ENCODE measurements around the gene RTP2. TPM values are rescaled to one million over a fixed set of nuclear protein-coding genes. Genes with fewer than 3 reads are reported as not detected.

RTP2 gene
- total and polyA plus RNA-seq, 2 experiments from 2014 or later = not detected

DNA sequence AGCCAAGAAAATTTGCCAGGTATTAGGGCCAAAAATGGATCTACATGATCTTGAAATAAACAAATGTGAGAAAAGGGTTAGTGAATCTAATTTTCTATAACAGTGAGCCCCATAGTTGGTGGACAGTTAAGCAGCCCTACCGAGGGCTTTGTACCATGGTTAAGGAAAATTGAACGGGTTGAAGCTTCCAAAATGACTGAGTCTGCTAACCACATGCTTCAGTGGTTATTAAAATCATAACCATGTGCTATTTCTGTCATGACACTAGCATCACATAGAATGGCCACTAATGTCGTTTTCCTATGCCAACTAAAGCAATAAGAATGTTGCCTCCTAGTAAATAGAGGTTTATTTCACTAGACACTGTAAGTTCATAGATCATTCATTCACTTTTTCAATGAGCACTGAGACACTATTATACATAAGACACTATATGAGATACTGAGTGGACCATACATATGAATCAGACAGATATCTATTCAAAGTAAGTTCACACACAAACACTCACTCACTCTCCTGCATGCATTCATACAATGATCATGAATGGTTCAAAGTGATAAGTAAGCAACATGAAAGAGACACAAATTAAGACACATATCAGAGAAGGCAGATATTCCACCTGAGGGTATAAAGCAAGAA lies 36.5 kb downstream of the RTP2 start:
- H3K4me3 Mint-ChIP-seq = no peak overlapping the region
- no peak overlapping the region for H2AFZ ChIP-seq
- H3K4me2 ChIP-seq = no peak overlapping the region
- no peak overlapping the region for H3K27ac Mint-ChIP-seq
- no peaks in the 10 kb centered on the region for H3K36me3 ChIP-seq (ENCODE audit: insufficient read depth)
- peaks cover 8% of the 10 kb centered on the region for H3K4me1 Mint-ChIP-seq
- H3K9me2 ChIP-seq (ENCODE audit: insufficient read depth) = no peaks in the 10 kb centered on the region
- peaks cover 20% of the 10 kb centered on the region for H3K27me3 Mint-ChIP-seq (ENCODE audit: insufficient read depth, low read depth, poor library complexity)
- H4K20me1 ChIP-seq (replicated peaks; ENCODE audit: insufficient read depth) = no peaks in the 10 kb centered on the region
- no peaks in the 10 kb centered on the region for H3K79me2 ChIP-seq (replicated peaks; ENCODE audit: insufficient read depth)
- ATAC-seq = no peak
- no peaks in the 10 kb centered on the region for H3K36me3 Mint-ChIP-seq (ENCODE audit: low read depth)
- peaks cover 8% of the 10 kb centered on the region; the same call in 1 of the 2 replicates for H3K4me1 ChIP-seq (ENCODE audit: insufficient read depth)
- TF ChIP-seq ZNF331 (CRISPR knock-in tag; IDR thresholded peaks at IDR 0.05; ENCODE audit: low read depth) (no peak), POLR2AphosphoS5 (IDR thresholded peaks at IDR 0.05; ENCODE audit: low read depth) (no peak), EZH2 (IDR thresholded peaks at IDR 0.05; ENCODE audit: low read depth, unreplicated experiment) (no peak), REST (IDR thresholded peaks at IDR 0.05; ENCODE audit: unreplicated experiment) (no peak), ZNF114 (CRISPR knock-in tag; IDR thresholded peaks at IDR 0.05) (no peak)
- TF ChIP-seq, protein P1, sequence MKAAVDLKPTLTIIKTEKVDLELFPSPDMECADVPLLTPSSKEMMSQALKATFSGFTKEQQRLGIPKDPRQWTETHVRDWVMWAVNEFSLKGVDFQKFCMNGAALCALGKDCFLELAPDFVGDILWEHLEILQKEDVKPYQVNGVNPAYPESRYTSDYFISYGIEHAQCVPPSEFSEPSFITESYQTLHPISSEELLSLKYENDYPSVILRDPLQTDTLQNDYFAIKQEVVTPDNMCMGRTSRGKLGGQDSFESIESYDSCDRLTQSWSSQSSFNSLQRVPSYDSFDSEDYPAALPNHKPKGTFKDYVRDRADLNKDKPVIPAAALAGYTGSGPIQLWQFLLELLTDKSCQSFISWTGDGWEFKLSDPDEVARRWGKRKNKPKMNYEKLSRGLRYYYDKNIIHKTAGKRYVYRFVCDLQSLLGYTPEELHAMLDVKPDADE (IDR thresholded peaks at IDR 0.05) = no peak
- TF ChIP-seq, protein P2, sequence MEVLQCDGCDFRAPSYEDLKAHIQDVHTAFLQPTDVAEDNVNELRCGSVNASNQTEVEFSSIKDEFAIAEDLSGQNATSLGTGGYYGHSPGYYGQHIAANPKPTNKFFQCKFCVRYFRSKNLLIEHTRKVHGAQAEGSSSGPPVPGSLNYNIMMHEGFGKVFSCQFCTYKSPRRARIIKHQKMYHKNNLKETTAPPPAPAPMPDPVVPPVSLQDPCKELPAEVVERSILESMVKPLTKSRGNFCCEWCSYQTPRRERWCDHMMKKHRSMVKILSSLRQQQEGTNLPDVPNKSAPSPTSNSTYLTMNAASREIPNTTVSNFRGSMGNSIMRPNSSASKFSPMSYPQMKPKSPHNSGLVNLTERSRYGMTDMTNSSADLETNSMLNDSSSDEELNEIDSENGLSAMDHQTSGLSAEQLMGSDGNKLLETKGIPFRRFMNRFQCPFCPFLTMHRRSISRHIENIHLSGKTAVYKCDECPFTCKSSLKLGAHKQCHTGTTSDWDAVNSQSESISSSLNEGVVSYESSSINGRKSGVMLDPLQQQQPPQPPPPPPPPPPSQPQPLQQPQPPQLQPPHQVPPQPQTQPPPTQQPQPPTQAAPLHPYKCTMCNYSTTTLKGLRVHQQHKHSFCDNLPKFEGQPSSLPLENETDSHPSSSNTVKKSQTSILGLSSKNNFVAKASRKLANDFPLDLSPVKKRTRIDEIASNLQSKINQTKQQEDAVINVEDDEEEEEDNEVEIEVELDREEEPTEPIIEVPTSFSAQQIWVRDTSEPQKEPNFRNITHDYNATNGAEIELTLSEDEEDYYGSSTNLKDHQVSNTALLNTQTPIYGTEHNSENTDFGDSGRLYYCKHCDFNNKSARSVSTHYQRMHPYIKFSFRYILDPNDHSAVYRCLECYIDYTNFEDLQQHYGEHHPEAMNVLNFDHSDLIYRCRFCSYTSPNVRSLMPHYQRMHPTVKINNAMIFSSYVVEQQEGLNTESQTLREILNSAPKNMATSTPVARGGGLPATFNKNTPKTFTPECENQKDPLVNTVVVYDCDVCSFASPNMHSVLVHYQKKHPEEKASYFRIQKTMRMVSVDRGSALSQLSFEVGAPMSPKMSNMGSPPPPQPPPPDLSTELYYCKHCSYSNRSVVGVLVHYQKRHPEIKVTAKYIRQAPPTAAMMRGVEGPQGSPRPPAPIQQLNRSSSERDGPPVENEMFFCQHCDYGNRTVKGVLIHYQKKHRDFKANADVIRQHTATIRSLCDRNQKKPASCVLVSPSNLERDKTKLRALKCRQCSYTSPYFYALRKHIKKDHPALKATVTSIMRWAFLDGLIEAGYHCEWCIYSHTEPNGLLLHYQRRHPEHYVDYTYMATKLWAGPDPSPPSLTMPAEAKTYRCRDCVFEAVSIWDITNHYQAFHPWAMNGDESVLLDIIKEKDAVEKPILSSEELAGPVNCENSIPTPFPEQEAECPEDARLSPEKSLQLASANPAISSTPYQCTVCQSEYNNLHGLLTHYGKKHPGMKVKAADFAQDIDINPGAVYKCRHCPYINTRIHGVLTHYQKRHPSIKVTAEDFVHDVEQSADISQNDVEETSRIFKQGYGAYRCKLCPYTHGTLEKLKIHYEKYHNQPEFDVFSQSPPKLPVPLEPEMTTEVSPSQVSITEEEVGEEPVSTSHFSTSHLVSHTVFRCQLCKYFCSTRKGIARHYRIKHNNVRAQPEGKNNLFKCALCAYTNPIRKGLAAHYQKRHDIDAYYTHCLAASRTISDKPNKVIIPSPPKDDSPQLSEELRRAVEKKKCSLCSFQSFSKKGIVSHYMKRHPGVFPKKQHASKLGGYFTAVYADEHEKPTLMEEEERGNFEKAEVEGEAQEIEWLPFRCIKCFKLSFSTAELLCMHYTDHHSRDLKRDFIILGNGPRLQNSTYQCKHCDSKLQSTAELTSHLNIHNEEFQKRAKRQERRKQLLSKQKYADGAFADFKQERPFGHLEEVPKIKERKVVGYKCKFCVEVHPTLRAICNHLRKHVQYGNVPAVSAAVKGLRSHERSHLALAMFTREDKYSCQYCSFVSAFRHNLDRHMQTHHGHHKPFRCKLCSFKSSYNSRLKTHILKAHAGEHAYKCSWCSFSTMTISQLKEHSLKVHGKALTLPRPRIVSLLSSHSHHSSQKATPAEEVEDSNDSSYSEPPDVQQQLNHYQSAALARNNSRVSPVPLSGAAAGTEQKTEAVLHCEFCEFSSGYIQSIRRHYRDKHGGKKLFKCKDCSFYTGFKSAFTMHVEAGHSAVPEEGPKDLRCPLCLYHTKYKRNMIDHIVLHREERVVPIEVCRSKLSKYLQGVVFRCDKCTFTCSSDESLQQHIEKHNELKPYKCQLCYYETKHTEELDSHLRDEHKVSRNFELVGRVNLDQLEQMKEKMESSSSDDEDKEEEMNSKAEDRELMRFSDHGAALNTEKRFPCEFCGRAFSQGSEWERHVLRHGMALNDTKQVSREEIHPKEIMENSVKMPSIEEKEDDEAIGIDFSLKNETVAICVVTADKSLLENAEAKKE (CRISPR knock-in tag; IDR thresholded peaks at IDR 0.05) = no peak
- no peak overlapping the region for H3K4me3 ChIP-seq
- H3K27ac ChIP-seq (ENCODE audit: low read depth) = no peak overlapping the region
- H3F3A ChIP-seq (replicated peaks; ENCODE audit: low read depth) = no peaks in the 10 kb centered on the region; the same call in 1 of the 2 replicates
- no peak for DNase-seq (ENCODE audit: low spot score)
- no peaks in the 10 kb centered on the region for H3K9me3 Mint-ChIP-seq
- H3K27me3 ChIP-seq (ENCODE audit: insufficient read depth) = peaks cover 6% of the 10 kb centered on the region

Data from GM23338 (cell line).